ENCODE results near the gene JAZF1. TPM values are rescaled to one million over a fixed set of nuclear protein-coding genes. Genes with fewer than 3 reads are reported as not detected.

JAZF1 gene
- polyA plus RNA-seq, 4 donors = 0.67 to 4.6 (median 3.5) TPM

DNA sequence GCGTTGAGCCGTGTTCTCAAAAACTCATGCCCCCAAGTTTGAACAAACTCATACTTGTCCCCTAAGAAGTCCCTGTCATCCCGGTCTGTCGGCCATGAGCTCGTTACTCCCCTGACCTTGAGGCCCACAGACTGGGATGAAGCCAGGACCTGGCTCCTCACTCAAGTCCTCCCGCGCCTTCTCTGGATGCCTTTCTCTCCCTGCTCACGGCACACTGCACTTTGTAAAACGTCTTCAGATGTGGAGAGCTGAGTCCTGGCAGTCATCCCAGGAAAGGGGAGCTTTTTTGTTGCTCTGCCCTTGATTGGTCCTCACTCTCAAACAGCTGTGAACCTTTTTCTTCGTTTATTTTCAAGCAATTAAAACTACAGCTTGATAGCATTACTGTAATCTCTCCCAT, 110.8 kb downstream of the JAZF1 start:
- WGBS, 3 donors = 57 to 65% (median 65%) methylated on average over 10 of the region's 10 CpGs
- no peaks in the 10 kb centered on the region for H3K9me3 ChIP-seq (ENCODE audit: control insufficient read depth in 2 of 2, insufficient read depth in 1 of 2, low read depth in 1 of 2, low read length in 1 of 2)
- H3K4me1 ChIP-seq (ENCODE audit: control insufficient read depth in 3 of 3, insufficient read depth in 2 of 3, low read depth in 1 of 3, low read length in 2 of 3) = peaks cover 0 to 12% (median 0%) of the 10 kb centered on the region in 3 donors
- DNase-seq (peak in 1 of 2 donors; percentile 34), FAIRE-seq (no peak)
- no peaks in the 10 kb centered on the region for H3K36me3 ChIP-seq (ENCODE audit: control insufficient read depth in 3 of 3, insufficient read depth in 2 of 3, low read depth in 1 of 3, low read length in 3 of 3)
- no peaks in the 10 kb centered on the region for H3K27me3 ChIP-seq (ENCODE audit: control insufficient read depth in 3 of 3, insufficient read depth in 3 of 3, low read length in 3 of 3)
- no peak overlapping the region for H3K4me3 ChIP-seq (ENCODE audit: low read depth in 1 of 3, low read length in 3 of 3)
- peak overlapping the region in 1 of 3 donors; percentile 56 for H3K27ac ChIP-seq (ENCODE audit: low read depth in 1 of 3, low read length in 2 of 3)

GRCh38 chr7:28069388-28069787, 111.2 kb downstream of the JAZF1 start:
- DNase-seq (peak in 1 of 2 donors; percentile 51), FAIRE-seq (no peak)
- WGBS, 3 donors = 64 to 86% (median 82%) methylated on average over 3 of the region's 3 CpGs
- no peaks in the 10 kb centered on the region for H3K36me3 ChIP-seq (ENCODE audit: control insufficient read depth in 3 of 3, insufficient read depth in 2 of 3, low read depth in 1 of 3, low read length in 3 of 3)
- H3K27me3 ChIP-seq (ENCODE audit: control insufficient read depth in 3 of 3, insufficient read depth in 3 of 3, low read length in 3 of 3) = no peaks in the 10 kb centered on the region
- H3K4me3 ChIP-seq (ENCODE audit: low read depth in 1 of 3, low read length in 3 of 3) = no peak overlapping the region
- peak overlapping the region in 1 of 3 donors; percentile 56 for H3K27ac ChIP-seq (ENCODE audit: low read depth in 1 of 3, low read length in 2 of 3)
- no peaks in the 10 kb centered on the region for H3K9me3 ChIP-seq (ENCODE audit: control insufficient read depth in 2 of 2, insufficient read depth in 1 of 2, low read depth in 1 of 2, low read length in 1 of 2)
- H3K4me1 ChIP-seq (ENCODE audit: control insufficient read depth in 3 of 3, insufficient read depth in 2 of 3, low read depth in 1 of 3, low read length in 2 of 3) = peaks cover 0 to 12% (median 0%) of the 10 kb centered on the region in 3 donors

- FAIRE-seq (no peak), DNase-seq (no peak)
- no peak overlapping the region for H3K4me3 ChIP-seq (ENCODE audit: low read depth in 1 of 3, low read length in 3 of 3)
- H3K36me3 ChIP-seq (ENCODE audit: control insufficient read depth in 3 of 3, insufficient read depth in 2 of 3, low read depth in 1 of 3, low read length in 3 of 3) = no peaks in the 10 kb centered on the region
- H3K9me3 ChIP-seq (ENCODE audit: control insufficient read depth in 2 of 2, insufficient read depth in 1 of 2, low read depth in 1 of 2, low read length in 1 of 2) = no peaks in the 10 kb centered on the region
- WGBS, 3 donors = 84 to 100% (median 96%) methylated on average over 1 of the region's 1 CpG
- no peaks in the 10 kb centered on the region for H3K27me3 ChIP-seq (ENCODE audit: control insufficient read depth in 3 of 3, insufficient read depth in 3 of 3, low read length in 3 of 3)
- peak overlapping the region in 2 of 3 donors; percentile 2 to 56 for H3K27ac ChIP-seq (ENCODE audit: low read depth in 1 of 3, low read length in 2 of 3)
- peaks cover 0 to 12% (median 0%) of the 10 kb centered on the region in 3 donors for H3K4me1 ChIP-seq (ENCODE audit: control insufficient read depth in 3 of 3, insufficient read depth in 2 of 3, low read depth in 1 of 3, low read length in 2 of 3)
Measured at GRCh38 chr7:28068811-28069216, 111.8 kb downstream of the JAZF1 start.

DNA sequence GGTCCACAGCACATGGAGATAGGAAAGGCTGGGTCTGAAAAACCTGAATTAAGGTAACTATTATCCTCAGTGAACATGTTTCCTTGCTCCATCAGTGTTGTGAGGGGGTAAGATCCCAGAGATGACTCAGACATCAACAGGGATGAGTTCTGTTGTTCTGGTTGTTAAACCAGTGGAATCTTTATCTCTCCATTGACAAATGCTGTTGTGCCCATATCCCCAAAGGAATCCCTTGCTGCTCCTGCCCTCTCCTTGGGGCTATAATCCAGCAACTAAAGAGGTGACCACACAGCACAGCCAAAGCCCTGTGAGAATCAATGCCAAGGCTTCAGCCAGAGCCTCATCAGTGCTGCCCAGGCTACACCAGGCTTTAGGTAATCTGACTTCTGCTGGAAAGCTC, 113.4 kb downstream of the JAZF1 start:
- Histone ChIP-seq H3K27me3 (ENCODE audit: control insufficient read depth in 3 of 3, insufficient read depth in 3 of 3, low read length in 3 of 3) (no peaks in the 10 kb centered on the region), H3K4me1 (ENCODE audit: control insufficient read depth in 3 of 3, insufficient read depth in 2 of 3, low read depth in 1 of 3, low read length in 2 of 3) (peaks cover 0 to 12% (median 0%) of the 10 kb centered on the region in 3 donors), H3K9me3 (ENCODE audit: control insufficient read depth in 2 of 2, insufficient read depth in 1 of 2, low read depth in 1 of 2, low read length in 1 of 2) (no peaks in the 10 kb centered on the region), H3K27ac (ENCODE audit: low read depth in 1 of 3, low read length in 2 of 3) (no peak overlapping the region), H3K36me3 (ENCODE audit: control insufficient read depth in 3 of 3, insufficient read depth in 2 of 3, low read depth in 1 of 3, low read length in 3 of 3) (no peaks in the 10 kb centered on the region), H3K4me3 (ENCODE audit: low read depth in 1 of 3, low read length in 3 of 3) (no peak overlapping the region)
- DNase-seq (no peak), FAIRE-seq (no peak)

- H3K27me3 ChIP-seq (ENCODE audit: control insufficient read depth in 3 of 3, insufficient read depth in 3 of 3, low read length in 3 of 3) = no peaks in the 10 kb centered on the region
- no peaks in the 10 kb centered on the region for H3K36me3 ChIP-seq (ENCODE audit: control insufficient read depth in 3 of 3, insufficient read depth in 2 of 3, low read depth in 1 of 3, low read length in 3 of 3)
- WGBS, 3 donors = 82 to 86% (median 85%) methylated on average over 8 of the region's 8 CpGs
- no peak overlapping the region for H3K4me3 ChIP-seq (ENCODE audit: low read depth in 1 of 3, low read length in 3 of 3)
- FAIRE-seq = no peak
- DNase-seq = no peak
- no peaks in the 10 kb centered on the region for H3K9me3 ChIP-seq (ENCODE audit: control insufficient read depth in 2 of 2, insufficient read depth in 1 of 2, low read depth in 1 of 2, low read length in 1 of 2)
- no peak overlapping the region for H3K27ac ChIP-seq (ENCODE audit: low read depth in 1 of 3, low read length in 2 of 3)
- H3K4me1 ChIP-seq (ENCODE audit: control insufficient read depth in 3 of 3, insufficient read depth in 2 of 3, low read depth in 1 of 3, low read length in 2 of 3) = peaks cover 0 to 12% (median 0%) of the 10 kb centered on the region in 3 donors
Measured at GRCh38 chr7:28065721-28066285, 114.8 kb downstream of the JAZF1 start.

DNA sequence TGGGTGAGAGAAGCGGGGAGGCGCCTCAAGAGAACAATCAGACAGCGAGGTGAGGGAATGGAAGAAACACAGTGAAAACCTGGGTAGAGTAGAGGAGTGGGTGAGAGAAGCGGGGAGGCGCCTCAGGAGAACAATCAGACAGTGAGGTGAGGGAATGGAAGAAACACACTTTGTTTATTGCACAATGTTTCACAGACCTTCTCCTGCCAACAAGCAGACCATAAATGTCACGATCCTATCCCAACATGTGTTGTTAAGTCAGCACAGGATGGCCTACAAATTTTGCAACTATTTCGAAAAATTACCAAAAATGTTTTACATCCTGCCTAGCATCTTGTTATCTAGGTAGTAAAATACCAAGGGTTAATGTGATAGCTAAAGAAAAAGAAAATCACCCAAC, 115.3 kb downstream of the JAZF1 start:
- Histone ChIP-seq H3K9me3 (ENCODE audit: control insufficient read depth in 2 of 2, insufficient read depth in 1 of 2, low read depth in 1 of 2, low read length in 1 of 2) (no peaks in the 10 kb centered on the region), H3K27me3 (ENCODE audit: control insufficient read depth in 3 of 3, insufficient read depth in 3 of 3, low read length in 3 of 3) (no peaks in the 10 kb centered on the region), H3K36me3 (ENCODE audit: control insufficient read depth in 3 of 3, insufficient read depth in 2 of 3, low read depth in 1 of 3, low read length in 3 of 3) (no peaks in the 10 kb centered on the region), H3K4me3 (ENCODE audit: low read depth in 1 of 3, low read length in 3 of 3) (no peak overlapping the region), H3K27ac (ENCODE audit: low read depth in 1 of 3, low read length in 2 of 3) (peak overlapping the region in 1 of 3 donors; percentile 22), H3K4me1 (ENCODE audit: control insufficient read depth in 3 of 3, insufficient read depth in 2 of 3, low read depth in 1 of 3, low read length in 2 of 3) (peaks cover 0 to 16% (median 0%) of the 10 kb centered on the region in 3 donors)
- no peak for FAIRE-seq
- DNase-seq = no peak
- WGBS, 3 donors = 81 to 88% (median 85%) methylated on average over 7 of the region's 7 CpGs

GRCh38 chr7:28064437-28064836, 116.2 kb downstream of the JAZF1 start:
- Histone ChIP-seq H3K4me3 (ENCODE audit: low read depth in 1 of 3, low read length in 3 of 3) (no peak overlapping the region), H3K4me1 (ENCODE audit: control insufficient read depth in 3 of 3, insufficient read depth in 2 of 3, low read depth in 1 of 3, low read length in 2 of 3) (peaks cover 0 to 13% (median 0%) of the 10 kb centered on the region in 3 donors), H3K36me3 (ENCODE audit: control insufficient read depth in 3 of 3, insufficient read depth in 2 of 3, low read depth in 1 of 3, low read length in 3 of 3) (no peaks in the 10 kb centered on the region), H3K27ac (ENCODE audit: low read depth in 1 of 3, low read length in 2 of 3) (no peak overlapping the region), H3K27me3 (ENCODE audit: control insufficient read depth in 3 of 3, insufficient read depth in 3 of 3, low read length in 3 of 3) (no peaks in the 10 kb centered on the region), H3K9me3 (ENCODE audit: control insufficient read depth in 2 of 2, insufficient read depth in 1 of 2, low read depth in 1 of 2, low read length in 1 of 2) (no peaks in the 10 kb centered on the region)
- FAIRE-seq (no peak), DNase-seq (no peak)

DNA sequence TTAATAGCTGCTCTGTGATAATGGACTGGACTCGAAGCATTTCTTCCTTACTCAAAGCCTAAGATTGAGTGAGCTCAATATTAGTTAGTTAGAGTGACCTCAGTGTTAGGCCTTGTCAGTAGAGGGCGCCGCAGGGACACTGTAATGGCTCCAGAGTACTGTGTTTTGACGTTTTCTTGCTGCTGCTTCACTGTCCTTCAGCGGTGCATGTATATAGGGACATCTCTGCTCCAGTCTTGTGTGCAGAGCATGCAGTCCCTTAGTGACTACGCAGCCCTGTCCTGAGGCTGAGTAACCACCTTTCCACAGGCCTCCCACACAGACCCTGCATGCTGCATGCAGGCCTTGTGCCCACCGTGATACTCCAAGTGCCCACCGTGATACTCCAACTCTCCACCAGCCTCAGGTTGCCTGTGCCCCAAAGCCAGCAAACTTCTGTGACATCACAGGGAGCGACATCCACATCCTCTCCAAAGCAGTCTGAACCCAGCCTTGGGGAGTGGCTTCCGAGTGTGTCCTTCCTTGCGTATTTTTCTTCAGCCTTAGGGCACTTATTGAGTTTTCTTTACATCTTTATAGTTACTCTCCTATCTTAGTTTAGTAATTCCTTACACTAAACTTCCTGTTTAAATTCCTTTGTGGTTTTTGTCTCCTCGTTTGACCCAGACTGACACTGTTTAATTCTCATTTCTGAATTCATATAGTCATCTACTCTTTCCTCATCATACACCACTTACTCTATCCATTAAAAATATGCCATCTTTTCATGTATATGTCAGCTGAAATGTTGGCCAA, 118.2 kb downstream of the JAZF1 start:
- FAIRE-seq = no peak
- H3K27me3 ChIP-seq (ENCODE audit: control insufficient read depth in 3 of 3, insufficient read depth in 3 of 3, low read length in 3 of 3) = no peaks in the 10 kb centered on the region
- H3K27ac ChIP-seq (ENCODE audit: low read depth in 1 of 3, low read length in 2 of 3) = no peak overlapping the region
- no peak overlapping the region for H3K4me3 ChIP-seq (ENCODE audit: low read depth in 1 of 3, low read length in 3 of 3)
- DNase-seq = peak; percentile 39 to 77
- no peaks in the 10 kb centered on the region for H3K9me3 ChIP-seq (ENCODE audit: control insufficient read depth in 2 of 2, insufficient read depth in 1 of 2, low read depth in 1 of 2, low read length in 1 of 2)
- WGBS, 3 donors = 58 to 67% (median 59%) methylated on average over 12 of the region's 12 CpGs
- H3K4me1 ChIP-seq (ENCODE audit: control insufficient read depth in 3 of 3, insufficient read depth in 2 of 3, low read depth in 1 of 3, low read length in 2 of 3) = peaks cover 0 to 5% (median 0%) of the 10 kb centered on the region in 3 donors
- H3K36me3 ChIP-seq (ENCODE audit: control insufficient read depth in 3 of 3, insufficient read depth in 2 of 3, low read depth in 1 of 3, low read length in 3 of 3) = no peaks in the 10 kb centered on the region
